GM23338 (cell line): ENCODE data around the gene FGGY. TPM values are rescaled to one million over a fixed set of nuclear protein-coding genes. Genes with fewer than 3 reads are reported as not detected.

Experiments
- ATAC-seq: fragments of 200-7000 bp; cut with Tn5 transposase; 3 replicates; pipeline ENCODE4 v1.9.1; 2020
- DNase-seq: peaks from one replicate; pipeline ENCODE4 v3.0.0-alpha.2; 2015; ENCODE audit warnings: low spot score
- H2AFZ ChIP-seq: fragments of 200-600 bp; sonication (generic); 2 replicates; pipeline ENCODE4 v1.8.0; 2016; ENCODE audit warnings: antibody characterized with exemption, mild to moderate bottlenecking, moderate library complexity
- H3F3A ChIP-seq: fragments of 200-600 bp; sonication (generic); replicated peaks from 2 replicates; pipeline ENCODE4 v1.8.0; 2017; ENCODE audit warnings: antibody characterized with exemption, mixed run types, low read depth
- H3K27ac ChIP-seq: fragments of 200-600 bp; sonication (generic); 2 replicates; pipeline ENCODE4 v1.6.1; 2016; ENCODE audit warnings: low read depth
- H3K27me3 ChIP-seq: fragments of 200-600 bp; sonication (generic); 2 replicates; pipeline ENCODE4 v1.8.0; 2016; ENCODE audit warnings: mild to moderate bottlenecking, mixed run types, moderate library complexity; ENCODE audit not compliant: insufficient read depth
- H3K36me3 ChIP-seq: fragments of 200-600 bp; sonication (generic); 2 replicates; pipeline ENCODE4 v1.8.0; 2016; ENCODE audit warnings: mild to moderate bottlenecking; ENCODE audit not compliant: insufficient read depth
- H3K4me1 ChIP-seq: fragments of 200-600 bp; sonication (generic); 2 replicates; pipeline ENCODE4 v1.8.0; 2016; ENCODE audit warnings: mild to moderate bottlenecking, moderate library complexity; ENCODE audit not compliant: insufficient read depth
- H3K4me2 ChIP-seq: fragments of 200-600 bp; sonication (generic); 2 replicates; pipeline ENCODE4 v1.7.1; 2017; ENCODE audit warnings: mixed run types
- H3K4me3 ChIP-seq: fragments of 200-600 bp; sonication (generic); 2 replicates; pipeline ENCODE4 v1.6.1; 2016; ENCODE audit warnings: mixed run types
- H3K79me2 ChIP-seq: fragments of 200-600 bp; sonication (generic); replicated peaks from 2 replicates; pipeline ENCODE4 v1.8.0; 2017; ENCODE audit warnings: mild to moderate bottlenecking; ENCODE audit not compliant: insufficient read depth
- H3K9me2 ChIP-seq: fragments of 200-600 bp; sonication (generic); 2 replicates; pipeline ENCODE4 v1.8.0; 2017; ENCODE audit not compliant: insufficient read depth
- H4K20me1 ChIP-seq: fragments of 200-600 bp; sonication (generic); replicated peaks from 2 replicates; pipeline ENCODE4 v1.8.0; 2017; ENCODE audit warnings: mild to moderate bottlenecking; ENCODE audit not compliant: insufficient read depth
- H3K27ac Mint-ChIP-seq: 2 replicates; pipeline ENCODE4 v1.8.0; 2020; ENCODE audit warnings: inconsistent platforms, mild to moderate bottlenecking, moderate library complexity, mixed read lengths
- H3K27me3 Mint-ChIP-seq: 3 replicates; pipeline ENCODE4 v1.8.0; 2022; ENCODE audit warnings: low read depth, mild to moderate bottlenecking, moderate library complexity, mixed read lengths, inconsistent platforms; ENCODE audit not compliant: insufficient read depth, poor library complexity
- H3K36me3 Mint-ChIP-seq: 3 replicates; pipeline ENCODE4 v1.8.0; 2021; ENCODE audit warnings: low read depth, mild to moderate bottlenecking, inconsistent platforms, moderate library complexity, mixed read lengths
- H3K4me1 Mint-ChIP-seq: 3 replicates; pipeline ENCODE4 v1.8.0; 2020; ENCODE audit warnings: mild to moderate bottlenecking, inconsistent platforms, mixed read lengths
- H3K4me3 Mint-ChIP-seq: 3 replicates; pipeline ENCODE4 v1.8.0; 2021; ENCODE audit warnings: moderate library complexity, mild to moderate bottlenecking, inconsistent platforms, mixed read lengths
- H3K9me3 Mint-ChIP-seq: 3 replicates; pipeline ENCODE4 v1.8.0; 2020; ENCODE audit warnings: moderate library complexity, mild to moderate bottlenecking, inconsistent platforms, mixed read lengths
- CREB1 ChIP-seq: fragments of 250-450 bp; sonication (Bioruptor Pico); IDR thresholded peaks from 2 replicates; pipeline ENCODE4 v1.5.0; 2020; ENCODE audit warnings: low read depth, mild to moderate bottlenecking, moderate library complexity
- EZH2 ChIP-seq: fragments of 200-600 bp; sonication (generic); IDR thresholded peaks from one replicate; pipeline ENCODE4 v1.8.0; 2017; ENCODE audit warnings: antibody characterized with exemption, mild to moderate bottlenecking, low read depth; ENCODE audit not compliant: unreplicated experiment
- EZH2phosphoT487 ChIP-seq: fragments of 200-600 bp; sonication (generic); IDR thresholded peaks from one replicate; pipeline ENCODE4 v1.8.1; 2018; ENCODE audit warnings: antibody characterized with exemption; ENCODE audit not compliant: unreplicated experiment
- JUNB ChIP-seq: IDR thresholded peaks from one replicate; pipeline ENCODE4 v1.6.1; 2016; ENCODE audit warnings: antibody characterized with exemption; ENCODE audit not compliant: unreplicated experiment
- POLR2AphosphoS5 ChIP-seq: IDR thresholded peaks from 2 replicates; pipeline ENCODE4 v1.6.1; 2016; ENCODE audit warnings: antibody characterized with exemption, low read depth
- STAT1 ChIP-seq: IDR thresholded peaks from one replicate; pipeline ENCODE4 v1.6.1; 2016; ENCODE audit warnings: antibody characterized with exemption; ENCODE audit not compliant: unreplicated experiment
- ZNF114 ChIP-seq: fragments of 250-450 bp; sonication (Bioruptor Pico); IDR thresholded peaks from 2 replicates; pipeline ENCODE4 v1.5.0; 2020; ENCODE audit warnings: mild to moderate bottlenecking, moderate library complexity
- polyA plus RNA-seq: library from polyadenylated mRNA; unstranded; fragments of >200 nt; fragmentation: Nextera tagmentation; extraction: Ambion mirVana; gene quantifications from 2 replicates; pipeline ENCODE4 v1.2.1, GENCODE V29; 2016
- total RNA-seq: library from RNA; depleted of rRNA; stranded (reverse); fragments of >200 nt; shearing (Covaris generic); gene quantifications from 2 replicates; pipeline ENCODE4 v1.2.3, GENCODE V29; 2014
- TF ChIP-seq, protein P1 (sequence below): fragments of 250-450 bp; sonication (Bioruptor Pico); IDR thresholded peaks from 2 replicates; pipeline ENCODE4 v1.5.0; 2020; ENCODE audit warnings: mild to moderate bottlenecking, moderate library complexity

Gene FGGY
- total and polyA plus RNA-seq, 2 experiments from 2014 or later, result 10.9 to 21.4 TPM

- TF ChIP-seq CREB1 (CRISPR knock-in tag) (no peak), STAT1 (no peak)
Measured at GRCh38 chr1:59367301-59368007, 70.6 kb downstream of the FGGY start (continued).

DNA sequence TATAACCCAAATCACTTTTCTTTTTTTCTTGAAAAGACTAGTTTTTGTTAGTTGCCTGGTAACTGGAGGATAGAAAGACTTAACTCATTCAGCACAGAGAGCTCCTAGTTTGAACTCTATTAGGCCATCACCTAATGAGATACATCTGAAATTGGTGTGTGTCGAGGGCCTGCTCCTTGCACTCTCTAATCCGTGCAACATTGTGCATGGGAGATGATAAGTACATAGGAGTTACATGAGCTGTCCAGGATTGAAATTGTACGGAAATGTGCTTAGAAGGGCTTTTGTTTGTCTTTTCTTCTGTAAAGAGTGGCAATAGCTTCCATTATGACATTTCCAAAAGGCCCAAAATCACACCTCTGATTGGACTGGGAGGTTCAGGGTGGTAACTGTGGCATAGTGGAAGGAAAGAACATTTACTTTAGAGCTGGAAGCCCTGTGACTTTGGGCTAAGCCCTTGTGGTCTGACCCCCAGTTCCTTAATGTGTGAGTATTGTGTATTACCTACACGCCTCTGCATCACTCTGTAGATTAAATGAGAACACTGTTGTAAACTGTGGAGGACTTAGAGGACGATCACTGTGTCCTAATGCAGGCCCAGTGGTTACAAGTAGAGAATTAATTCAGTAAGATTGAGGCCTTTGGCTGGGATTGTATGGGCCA is 71.2 kb downstream of the FGGY start:
- Histone ChIP-seq H3K4me2 (no peak overlapping the region), H4K20me1 (no peaks in the 10 kb centered on the region), H3K4me3 (no peak overlapping the region), H3K9me2 (0 out of 2 replicates have a peak, but pooled peaks cover 12% of the 10 kb centered on the region), H3K79me2 (no peaks in the 10 kb centered on the region), H2AFZ (no peak overlapping the region), H3F3A (no peaks in the 10 kb centered on the region), H3K4me1 (no peaks in the 10 kb centered on the region), H3K27ac (no peak overlapping the region), H3K36me3 (no peaks in the 10 kb centered on the region), H3K27me3 (no peaks in the 10 kb centered on the region)
- peaks cover 23% of the 10 kb centered on the region for H3K36me3 Mint-ChIP-seq
- DNase-seq (no peak), ATAC-seq (no peak)
- peaks cover 2% of the 10 kb centered on the region for H3K27me3 Mint-ChIP-seq
- no peaks in the 10 kb centered on the region for H3K4me1 Mint-ChIP-seq
- no peak overlapping the region for H3K27ac Mint-ChIP-seq
- TF ChIP-seq EZH2 (no peak), JUNB (no peak), EZH2phosphoT487 (no peak), POLR2AphosphoS5 (no peak), CREB1 (CRISPR knock-in tag) (no peak), ZNF114 (CRISPR knock-in tag) (no peak)
- H3K9me3 Mint-ChIP-seq, result peaks cover 26% of the 10 kb centered on the region
- no peak overlapping the region for H3K4me3 Mint-ChIP-seq

GRCh38 chr1:59375321-59376220 is 78.7 kb downstream of the FGGY start:
- no peak overlapping the region for H3K4me3 Mint-ChIP-seq
- ATAC-seq (no peak), DNase-seq (no peak)
- Histone ChIP-seq H3K4me1 (no peaks in the 10 kb centered on the region), H4K20me1 (no peaks in the 10 kb centered on the region), H3K4me2 (no peak overlapping the region), H3K9me2 (peaks cover 10% of the 10 kb centered on the region; the same call in 1 of the 2 replicates), H2AFZ (no peak overlapping the region), H3F3A (no peaks in the 10 kb centered on the region), H3K27ac (no peak overlapping the region), H3K27me3 (no peaks in the 10 kb centered on the region), H3K4me3 (no peak overlapping the region), H3K36me3 (no peaks in the 10 kb centered on the region), H3K79me2 (no peaks in the 10 kb centered on the region)
- TF ChIP-seq, protein P1, sequence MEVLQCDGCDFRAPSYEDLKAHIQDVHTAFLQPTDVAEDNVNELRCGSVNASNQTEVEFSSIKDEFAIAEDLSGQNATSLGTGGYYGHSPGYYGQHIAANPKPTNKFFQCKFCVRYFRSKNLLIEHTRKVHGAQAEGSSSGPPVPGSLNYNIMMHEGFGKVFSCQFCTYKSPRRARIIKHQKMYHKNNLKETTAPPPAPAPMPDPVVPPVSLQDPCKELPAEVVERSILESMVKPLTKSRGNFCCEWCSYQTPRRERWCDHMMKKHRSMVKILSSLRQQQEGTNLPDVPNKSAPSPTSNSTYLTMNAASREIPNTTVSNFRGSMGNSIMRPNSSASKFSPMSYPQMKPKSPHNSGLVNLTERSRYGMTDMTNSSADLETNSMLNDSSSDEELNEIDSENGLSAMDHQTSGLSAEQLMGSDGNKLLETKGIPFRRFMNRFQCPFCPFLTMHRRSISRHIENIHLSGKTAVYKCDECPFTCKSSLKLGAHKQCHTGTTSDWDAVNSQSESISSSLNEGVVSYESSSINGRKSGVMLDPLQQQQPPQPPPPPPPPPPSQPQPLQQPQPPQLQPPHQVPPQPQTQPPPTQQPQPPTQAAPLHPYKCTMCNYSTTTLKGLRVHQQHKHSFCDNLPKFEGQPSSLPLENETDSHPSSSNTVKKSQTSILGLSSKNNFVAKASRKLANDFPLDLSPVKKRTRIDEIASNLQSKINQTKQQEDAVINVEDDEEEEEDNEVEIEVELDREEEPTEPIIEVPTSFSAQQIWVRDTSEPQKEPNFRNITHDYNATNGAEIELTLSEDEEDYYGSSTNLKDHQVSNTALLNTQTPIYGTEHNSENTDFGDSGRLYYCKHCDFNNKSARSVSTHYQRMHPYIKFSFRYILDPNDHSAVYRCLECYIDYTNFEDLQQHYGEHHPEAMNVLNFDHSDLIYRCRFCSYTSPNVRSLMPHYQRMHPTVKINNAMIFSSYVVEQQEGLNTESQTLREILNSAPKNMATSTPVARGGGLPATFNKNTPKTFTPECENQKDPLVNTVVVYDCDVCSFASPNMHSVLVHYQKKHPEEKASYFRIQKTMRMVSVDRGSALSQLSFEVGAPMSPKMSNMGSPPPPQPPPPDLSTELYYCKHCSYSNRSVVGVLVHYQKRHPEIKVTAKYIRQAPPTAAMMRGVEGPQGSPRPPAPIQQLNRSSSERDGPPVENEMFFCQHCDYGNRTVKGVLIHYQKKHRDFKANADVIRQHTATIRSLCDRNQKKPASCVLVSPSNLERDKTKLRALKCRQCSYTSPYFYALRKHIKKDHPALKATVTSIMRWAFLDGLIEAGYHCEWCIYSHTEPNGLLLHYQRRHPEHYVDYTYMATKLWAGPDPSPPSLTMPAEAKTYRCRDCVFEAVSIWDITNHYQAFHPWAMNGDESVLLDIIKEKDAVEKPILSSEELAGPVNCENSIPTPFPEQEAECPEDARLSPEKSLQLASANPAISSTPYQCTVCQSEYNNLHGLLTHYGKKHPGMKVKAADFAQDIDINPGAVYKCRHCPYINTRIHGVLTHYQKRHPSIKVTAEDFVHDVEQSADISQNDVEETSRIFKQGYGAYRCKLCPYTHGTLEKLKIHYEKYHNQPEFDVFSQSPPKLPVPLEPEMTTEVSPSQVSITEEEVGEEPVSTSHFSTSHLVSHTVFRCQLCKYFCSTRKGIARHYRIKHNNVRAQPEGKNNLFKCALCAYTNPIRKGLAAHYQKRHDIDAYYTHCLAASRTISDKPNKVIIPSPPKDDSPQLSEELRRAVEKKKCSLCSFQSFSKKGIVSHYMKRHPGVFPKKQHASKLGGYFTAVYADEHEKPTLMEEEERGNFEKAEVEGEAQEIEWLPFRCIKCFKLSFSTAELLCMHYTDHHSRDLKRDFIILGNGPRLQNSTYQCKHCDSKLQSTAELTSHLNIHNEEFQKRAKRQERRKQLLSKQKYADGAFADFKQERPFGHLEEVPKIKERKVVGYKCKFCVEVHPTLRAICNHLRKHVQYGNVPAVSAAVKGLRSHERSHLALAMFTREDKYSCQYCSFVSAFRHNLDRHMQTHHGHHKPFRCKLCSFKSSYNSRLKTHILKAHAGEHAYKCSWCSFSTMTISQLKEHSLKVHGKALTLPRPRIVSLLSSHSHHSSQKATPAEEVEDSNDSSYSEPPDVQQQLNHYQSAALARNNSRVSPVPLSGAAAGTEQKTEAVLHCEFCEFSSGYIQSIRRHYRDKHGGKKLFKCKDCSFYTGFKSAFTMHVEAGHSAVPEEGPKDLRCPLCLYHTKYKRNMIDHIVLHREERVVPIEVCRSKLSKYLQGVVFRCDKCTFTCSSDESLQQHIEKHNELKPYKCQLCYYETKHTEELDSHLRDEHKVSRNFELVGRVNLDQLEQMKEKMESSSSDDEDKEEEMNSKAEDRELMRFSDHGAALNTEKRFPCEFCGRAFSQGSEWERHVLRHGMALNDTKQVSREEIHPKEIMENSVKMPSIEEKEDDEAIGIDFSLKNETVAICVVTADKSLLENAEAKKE (CRISPR knock-in tag), result no peak
- no peak for TF ChIP-seq JUNB
- H3K4me1 Mint-ChIP-seq, result no peaks in the 10 kb centered on the region
- H3K9me3 Mint-ChIP-seq, result peaks cover 3% of the 10 kb centered on the region; the same call in 1 of the 3 replicates
- no peaks in the 10 kb centered on the region for H3K27me3 Mint-ChIP-seq
- peaks cover 4% of the 10 kb centered on the region for H3K36me3 Mint-ChIP-seq
- no peak overlapping the region for H3K27ac Mint-ChIP-seq
